Natural killer cell (primary cell): ENCODE results near the gene TUBA3E. TPM values are rescaled to one million over a fixed set of nuclear protein-coding genes. Genes with fewer than 3 reads are reported as not detected.
"Not testable (repeated sequence)": the region's sequence is repeated elsewhere in the genome, so short reads cannot be mapped to it uniquely, and the experiment has no call there.

Experiments used
- ATAC-seq, 3 donors: fragments of 150-1000 bp in 2 of 3; fragments of 200-7000 bp in 1 of 3; cut with Tn5 transposase; 1 replicate in 1 of 3; 2 replicates in 2 of 3; pipeline ENCODE4 v1.10.0; 2021; ENCODE audit warnings: mild to moderate bottlenecking in 2 of 3, moderate library complexity in 2 of 3
- DNase-seq, 2 donors: peaks; one replicate each; pipeline versions ENCODE4 v3.0.0 to v3.0.0-alpha.2; 2013 to 2021; ENCODE audit warnings: mixed read lengths in 1 of 2
- H3K27ac ChIP-seq: one replicate; pipeline ENCODE4 v1.5.1; 2013; ENCODE audit warnings: mild to moderate bottlenecking, low read length
- H3K27me3 ChIP-seq: one replicate; pipeline ENCODE4 v1.6.1; 2013; ENCODE audit warnings: low read length; ENCODE audit not compliant: control insufficient read depth, insufficient read depth
- H3K36me3 ChIP-seq: one replicate; pipeline ENCODE4 v1.6.1; 2013; ENCODE audit warnings: low read length; ENCODE audit not compliant: control insufficient read depth, insufficient read depth
- H3K4me1 ChIP-seq: one replicate; pipeline ENCODE4 v1.6.1; 2013; ENCODE audit warnings: low read length; ENCODE audit not compliant: control insufficient read depth, insufficient read depth
- H3K4me3 ChIP-seq: one replicate; pipeline ENCODE4 v1.5.1; 2013; ENCODE audit warnings: low read length
- H3K9me3 ChIP-seq: one replicate; pipeline ENCODE4 v1.6.1; 2013; ENCODE audit warnings: low read length; ENCODE audit not compliant: control insufficient read depth, insufficient read depth
- H3K27ac Mint-ChIP-seq, 2 donors: one replicate each; pipeline ENCODE4 v1.8.0; 2022; ENCODE audit warnings: mild to moderate bottlenecking in 2 of 2, mixed read lengths in 2 of 2, moderate library complexity in 1 of 2
- H3K27me3 Mint-ChIP-seq, 2 donors: one replicate each; pipeline ENCODE4 v1.8.0; 2022; ENCODE audit warnings: low read depth in 2 of 2, mixed read lengths in 2 of 2
- H3K36me3 Mint-ChIP-seq: one replicate; pipeline ENCODE4 v1.8.0; 2022; ENCODE audit warnings: mixed read lengths
- H3K4me1 Mint-ChIP-seq, 2 donors: one replicate each; pipeline ENCODE4 v1.8.0; 2022; ENCODE audit warnings: mixed read lengths in 2 of 2
- H3K4me3 Mint-ChIP-seq: one replicate; pipeline ENCODE4 v1.8.0; 2022; ENCODE audit warnings: mild to moderate bottlenecking, moderate library complexity, mixed read lengths
- H3K9me3 Mint-ChIP-seq, 2 donors: one replicate each; pipeline ENCODE4 v1.8.0; 2022; ENCODE audit warnings: mixed read lengths in 2 of 2
- CTCF ChIP-seq: fragments of 200-600 bp; IDR thresholded peaks from one replicate; pipeline ENCODE4 v1.8.0; 2022; ENCODE audit warnings: antibody characterized with exemption
- WGBS: methylation state at CpG from one replicate; pipeline ENCODE4 v1.1.7; 2013; ENCODE audit warnings: missing lambda C conversion rate; ENCODE audit not compliant: insufficient coverage; 5-methylcytosine and 5-hydroxymethylcytosine counted together
- intact Hi-C: fragments of 100-400 bp; cut with micrococcal nuclease; formaldehyde crosslinking; loops from one replicate; pipeline ENCODE4 v1.14.2; 2022
- total RNA-seq, 4 donors: library from RNA; stranded (reverse); fragments of 120-200 nt in 1 of 4; gene quantifications; one replicate each; pipeline versions ENCODE4 v1.2.3 to v1.2.4, GENCODE V29; 2013 to 2022

Gene TUBA3E
- total RNA-seq, 3 donors from 2014 or later (not counting 1 experiment from before 2014, with no cell fraction given), result not detected

GRCh38 chr2:130162968-130163367 lies 35.3 kb downstream of the TUBA3E start:
- Mint-ChIP-seq H3K36me3 (no peaks in the 10 kb centered on the region), H3K4me3 (no peak overlapping the region), H3K27ac (no peak overlapping the region), H3K4me1 (peaks cover 7 to 12% of the 10 kb centered on the region in 2 donors), H3K9me3 (no peaks in the 10 kb centered on the region), H3K27me3 (no peaks in the 10 kb centered on the region)
- Histone ChIP-seq H3K27me3 (no peaks in the 10 kb centered on the region), H3K36me3 (peaks cover 26% of the 10 kb centered on the region), H3K9me3 (no peaks in the 10 kb centered on the region), H3K27ac (no peak overlapping the region), H3K4me1 (peaks cover 12% of the 10 kb centered on the region), H3K4me3 (no peak overlapping the region)
- no peak for TF ChIP-seq CTCF
- no peak for DNase-seq
- no peak for ATAC-seq
- 97% methylated on average over 8 of the region's 9 CpGs for WGBS
- intact Hi-C loops, result no loop called here

- H3K4me1 Mint-ChIP-seq, result peaks cover 10 to 15% of the 10 kb centered on the region in 2 donors
- H3K4me3 ChIP-seq, intact Hi-C loops, H3K27me3 ChIP-seq, H3K27me3 Mint-ChIP-seq, H3K27ac ChIP-seq, H3K36me3 Mint-ChIP-seq, H3K9me3 ChIP-seq, H3K27ac Mint-ChIP-seq, H3K9me3 Mint-ChIP-seq, DNase-seq, H3K4me3 Mint-ChIP-seq, ATAC-seq: not testable (repeated sequence)
- Histone ChIP-seq H3K36me3 (peaks cover 23% of the 10 kb centered on the region), H3K4me1 (peaks cover 17% of the 10 kb centered on the region)
- WGBS, result 94% methylated on average over 6 of the region's 7 CpGs
These were observed 35.8 kb downstream of the TUBA3E start for GRCh38 chr2:130162486-130162885.

- not testable (repeated sequence) for H3K27ac Mint-ChIP-seq, H3K27ac ChIP-seq
These were observed 37.2 kb downstream of the TUBA3E start for GRCh38 chr2:130160838-130161705.

GRCh38 chr2:130160131-130160530 lies 38.1 kb downstream of the TUBA3E start:
- TF ChIP-seq CTCF, result no peak
- peak overlapping the region in 1 of 2 donors; percentile 84 for H3K27ac Mint-ChIP-seq
- H3K4me1 ChIP-seq, result peaks cover 21% of the 10 kb centered on the region
- no peaks in the 10 kb centered on the region for H3K9me3 ChIP-seq
- H3K4me3 ChIP-seq, result no peak overlapping the region
- no peak overlapping the region for H3K27ac ChIP-seq
- intact Hi-C loops, result no loop called here
- peaks cover 10 to 14% of the 10 kb centered on the region in 2 donors for H3K4me1 Mint-ChIP-seq
- H3K27me3 Mint-ChIP-seq, result no peaks in the 10 kb centered on the region
- WGBS, result 97% methylated on average over 6 of the region's 6 CpGs
- DNase-seq (no peak), ATAC-seq (no peak)
- H3K9me3 Mint-ChIP-seq, result no peaks in the 10 kb centered on the region
- peaks cover 14% of the 10 kb centered on the region for H3K36me3 ChIP-seq
- H3K27me3 ChIP-seq, result no peaks in the 10 kb centered on the region
- no peak overlapping the region for H3K4me3 Mint-ChIP-seq
- H3K36me3 Mint-ChIP-seq, result no peaks in the 10 kb centered on the region

More at GRCh38 chr2:130160838-130161705, 37.2 kb downstream of the TUBA3E start:
- peaks cover 10 to 14% of the 10 kb centered on the region in 2 donors for H3K4me1 Mint-ChIP-seq
- 92% methylated on average over 24 of the region's 25 CpGs for WGBS
- H3K9me3 Mint-ChIP-seq, H3K4me3 Mint-ChIP-seq, DNase-seq, H3K9me3 ChIP-seq, H3K36me3 Mint-ChIP-seq, ATAC-seq, H3K4me3 ChIP-seq, intact Hi-C loops, H3K27me3 Mint-ChIP-seq, H3K27me3 ChIP-seq: not testable (repeated sequence)
- H3K4me1 ChIP-seq, result peaks cover 21% of the 10 kb centered on the region
- peaks cover 18% of the 10 kb centered on the region for H3K36me3 ChIP-seq

GRCh38 chr2:130159376-130159775 lies 38.9 kb downstream of the TUBA3E start:
- H3K27me3 ChIP-seq, DNase-seq, intact Hi-C loops, H3K9me3 Mint-ChIP-seq, H3K4me3 ChIP-seq, ATAC-seq, H3K27me3 Mint-ChIP-seq, H3K27ac ChIP-seq, H3K4me3 Mint-ChIP-seq, H3K36me3 Mint-ChIP-seq, H3K9me3 ChIP-seq: not testable (repeated sequence)
- Mint-ChIP-seq H3K27ac (peak overlapping the region in 1 of 2 donors; percentile 84), H3K4me1 (peaks cover 10 to 14% of the 10 kb centered on the region in 2 donors)
- Histone ChIP-seq H3K36me3 (peaks cover 18% of the 10 kb centered on the region), H3K4me1 (peaks cover 21% of the 10 kb centered on the region)
- 97% methylated on average over 4 of the region's 4 CpGs for WGBS
